ENCODE data around the gene VPS39. TPM values are rescaled to one million over a fixed set of nuclear protein-coding genes. Genes with fewer than 3 reads are reported as not detected.

Gene VPS39
- total RNA-seq, result 10 to 100 TPM; 16.6 to 32.7 (median 23.2) TPM
- long read RNA-seq, full-length matches to known transcripts, result 1 of 2 reads
- long read RNA-seq, partial matches to known transcripts, result 1 of 2 reads
- long read RNA-seq, other reads (novel, unspliced or antisense), result 0 of 2 reads

GRCh38 chr15:42207674-42208579 is at the start of gene VPS39:
Gene VPS39 (minus strand): TSS chr15:42208304. CDS start chr15:42208153, 151 bp downstream.
- TF ChIP-seq CTCF (IDR thresholded peaks at IDR 0.05) (no peak), POLR2A (IDR thresholded peaks at IDR 0.05) (peak; percentile 38)
- Histone ChIP-seq H3K4me3 (peak within 1 kb of the TSS; percentile 78 to 83 (median 82)), H3K36me3 (peaks cover 0 to 26% (median 5%) of the 10 kb centered on the region in 4 donors), H3K27me3 (no peaks in the 10 kb centered on the region), H3K9me3 (no peaks in the 10 kb centered on the region), H3K4me1 (peaks cover 0 to 10% (median 4%) of the 10 kb centered on the region in 4 donors), H3K27ac (peak within 1 kb of the TSS in 2 of 3 donors; percentile 62 to 69)
- ATAC-seq, result peak; percentile 98 to 99 (median 98)
- intact Hi-C loops (cut with DNase I), result no loop called here
- DNase-seq, result peak; percentile 79 to 81 (median 80)
- 6% methylated on average over 19 of the region's 45 CpGs for WGBS (ENCODE audit: insufficient coverage, low coverage, low lambda C conversion rate, missing lambda C conversion rate)

GRCh38 chr15:42253300-42253699 is 45.2 kb upstream of the VPS39 start:
- DNase-seq, result no peak
- H3K36me3 ChIP-seq, result peaks cover 0 to 22% (median 3%) of the 10 kb centered on the region in 4 donors
- ATAC-seq, result no peak
- WGBS (ENCODE audit: insufficient coverage, low coverage, low lambda C conversion rate, missing lambda C conversion rate), result 92% methylated on average over 2 of the region's 2 CpGs
- TF ChIP-seq CTCF (IDR thresholded peaks at IDR 0.05) (no peak), POLR2A (IDR thresholded peaks at IDR 0.05) (no peak)
- intact Hi-C loops (cut with DNase I), result no loop called here
- no peaks in the 10 kb centered on the region for H3K9me3 ChIP-seq
- H3K4me3 ChIP-seq, result no peak overlapping the region
- H3K4me1 ChIP-seq, result no peaks in the 10 kb centered on the region
- H3K27ac ChIP-seq, result no peak overlapping the region
- H3K27me3 ChIP-seq, result no peaks in the 10 kb centered on the region

- intact Hi-C loops (cut with DNase I), result no loop called here
These were observed 32.7 kb upstream of the VPS39 start for GRCh38 chr15:42240823-42241222.

GRCh38 chr15:42239528-42240182 is 31.6 kb upstream of the VPS39 start:
- H3K36me3 ChIP-seq, result peaks cover 0 to 32% (median 13%) of the 10 kb centered on the region in 4 donors
- no peaks in the 10 kb centered on the region for H3K9me3 ChIP-seq
- TF ChIP-seq POLR2A (IDR thresholded peaks at IDR 0.05) (no peak), CTCF (IDR thresholded peaks at IDR 0.05) (no peak)
- no peak for DNase-seq
- intact Hi-C loops (cut with DNase I), result no loop called here
- no peak overlapping the region for H3K27ac ChIP-seq
- no peaks in the 10 kb centered on the region for H3K27me3 ChIP-seq
- no peak for ATAC-seq
- H3K4me1 ChIP-seq, result no peaks in the 10 kb centered on the region
- no peak overlapping the region for H3K4me3 ChIP-seq

More at GRCh38 chr15:42240823-42241222, 32.7 kb upstream of the VPS39 start:
- ATAC-seq, result no peak
- DNase-seq, result no peak
- H3K9me3 ChIP-seq, result no peaks in the 10 kb centered on the region
- H3K36me3 ChIP-seq, result peaks cover 0 to 32% (median 13%) of the 10 kb centered on the region in 4 donors
- no peak overlapping the region for H3K27ac ChIP-seq
- TF ChIP-seq CTCF (IDR thresholded peaks at IDR 0.05) (no peak), POLR2A (IDR thresholded peaks at IDR 0.05) (no peak)
- 77% methylated on average over 1 of the region's 1 CpG for WGBS (ENCODE audit: insufficient coverage, low coverage, low lambda C conversion rate, missing lambda C conversion rate)
- no peaks in the 10 kb centered on the region for H3K4me1 ChIP-seq
- H3K4me3 ChIP-seq, result no peak overlapping the region
- no peaks in the 10 kb centered on the region for H3K27me3 ChIP-seq
